HepG2 (cell line): ENCODE data around the gene RPS2. TPM values are rescaled to one million over a fixed set of nuclear protein-coding genes. Genes with fewer than 3 reads are reported as not detected.
A peak's percentile ranks its signal among the peaks of the same experiment; 100 is the strongest.

Experiments used
- HMGXB4 ChIP-seq, 2 experiments: sonication (generic) in 1 of 2; formaldehyde crosslinking in 1 of 2; IDR thresholded peaks; 2 replicates each; pipeline versions ENCODE4 v1.4.0 to v1.6.1; 2018 to 2020; ENCODE audit warnings: missing genetic modification reagents in 2 of 2, borderline replicate concordance in 1 of 2, low read depth in 1 of 2, mild to moderate bottlenecking in 1 of 2, missing biosample characterization in 1 of 2
- HNF1A ChIP-seq, 2 experiments: sonication (generic) in 1 of 2; formaldehyde crosslinking in 1 of 2; IDR thresholded peaks; 2 replicates each; pipeline versions ENCODE4 v1.4.0 to v1.6.1; 2016 to 2020; ENCODE audit warnings: borderline replicate concordance in 1 of 2, low read depth in 1 of 2, mild to moderate bottlenecking in 1 of 2, missing genetic modification reagents in 1 of 2
- HOXA9 ChIP-seq: sonication (generic); formaldehyde crosslinking; IDR thresholded peaks from 2 replicates; pipeline ENCODE4 v1.8.1; 2022; ENCODE audit warnings: missing genetic modification reagents, mild to moderate bottlenecking, moderate library complexity, borderline replicate concordance
- KLF6 ChIP-seq: IDR thresholded peaks from 2 replicates; pipeline ENCODE4 v1.8.0; 2016; ENCODE audit warnings: missing biosample characterization, missing genetic modification reagents
- PAF1 ChIP-seq: IDR thresholded peaks from 2 replicates; pipeline ENCODE4 v1.6.1; 2016; ENCODE audit warnings: missing genetic modification reagents, missing compliant biosample characterization
- PHF21A ChIP-seq: sonication (generic); formaldehyde crosslinking; IDR thresholded peaks from 2 replicates; pipeline ENCODE4 v1.5.0; 2020; ENCODE audit warnings: mild to moderate bottlenecking, missing genetic modification reagents
- TP53 ChIP-seq: sonication (generic); formaldehyde crosslinking; conservative IDR thresholded peaks from 2 replicates; pipeline ENCODE4 v1.4.0; 2020; ENCODE audit warnings: missing genetic modification reagents
- ZBTB38 ChIP-seq: sonication (generic); formaldehyde crosslinking; IDR thresholded peaks from 2 replicates; pipeline ENCODE4 v1.5.1; 2020; ENCODE audit warnings: mild to moderate bottlenecking, missing genetic modification reagents
- ZC3H4 ChIP-seq: sonication (generic); formaldehyde crosslinking; IDR thresholded peaks from 2 replicates; pipeline ENCODE4 v1.4.0; 2020; ENCODE audit warnings: missing genetic modification reagents, borderline replicate concordance
- ZMYM4 ChIP-seq: sonication (generic); formaldehyde crosslinking; IDR thresholded peaks from 2 replicates; pipeline ENCODE4 v1.8.1; 2023; ENCODE audit warnings: mild to moderate bottlenecking, missing genetic modification reagents
- ZNF34 ChIP-seq: sonication (generic); formaldehyde crosslinking; IDR thresholded peaks from 2 replicates; pipeline ENCODE4 v1.4.0; 2020; ENCODE audit warnings: mild to moderate bottlenecking, missing genetic modification reagents, borderline replicate concordance
- ZNF543 ChIP-seq: sonication (generic); formaldehyde crosslinking; IDR thresholded peaks from 2 replicates; pipeline ENCODE4 v1.4.0; 2020; ENCODE audit warnings: mild to moderate bottlenecking, missing genetic modification reagents
- ZNF605 ChIP-seq: sonication (generic); formaldehyde crosslinking; IDR thresholded peaks from 2 replicates; pipeline ENCODE4 v1.8.0; 2022; ENCODE audit warnings: mild to moderate bottlenecking, missing genetic modification reagents
- polyA plus RNA-seq, 8 experiments: library from polyadenylated mRNA; depleted of rRNA in 3 of 8; stranded (reverse) in 7 of 8; unstranded in 1 of 8; fragments of >200 nt; fragmentation: Illumina TruSeq in 4 of 8; extraction: Trizol in 4 of 8; gene quantifications; 2 replicates each; pipeline versions ENCODE4 v1.2.1 to v1.2.3, GENCODE V29; 2011 to 2016; ENCODE audit warnings: low read depth in 4 of 8, missing spikeins in 1 of 8, mixed read lengths in 1 of 8; ENCODE audit not compliant: insufficient read depth in 1 of 8
- total RNA-seq, 5 experiments: library from RNA; depleted of rRNA; stranded (reverse); fragments of >200 nt; fragmentation: Illumina TruSeq; extraction: Trizol; gene quantifications; 2 replicates each; pipeline ENCODE4 v1.2.3, GENCODE V29; 2016; ENCODE audit warnings: low read depth in 1 of 5
- TF ChIP-seq, protein P1 (sequence below): sonication (generic); formaldehyde crosslinking; IDR thresholded peaks from 2 replicates; pipeline ENCODE4 v1.4.0; 2020; ENCODE audit warnings: mild to moderate bottlenecking, low read depth, missing genetic modification reagents
- TF ChIP-seq, protein P2 (sequence below): sonication (generic); formaldehyde crosslinking; IDR thresholded peaks from 2 replicates; pipeline ENCODE4 v1.9.0; 2022; ENCODE audit warnings: missing genetic modification reagents, mild to moderate bottlenecking, borderline replicate concordance
- TF ChIP-seq, protein P3 (sequence below): sonication (generic); formaldehyde crosslinking; IDR thresholded peaks from 2 replicates; pipeline ENCODE4 v1.4.0; 2020; ENCODE audit warnings: mild to moderate bottlenecking, low read depth, missing genetic modification reagents

Gene RPS2
- total and polyA plus RNA-seq, 2 of the 13 experiments (the other 11 are each of a cell fraction or from before 2014, with no cell fraction given): 1,908 to 4,514 TPM

- TF ChIP-seq ZNF605 (CRISPR knock-in tag): peak; percentile 33; the same call in 1 of the 2 replicates
- TF ChIP-seq ZC3H4 (CRISPR knock-in tag): peak; percentile 94; the same call in 1 of the 2 replicates
- TF ChIP-seq, protein P1, sequence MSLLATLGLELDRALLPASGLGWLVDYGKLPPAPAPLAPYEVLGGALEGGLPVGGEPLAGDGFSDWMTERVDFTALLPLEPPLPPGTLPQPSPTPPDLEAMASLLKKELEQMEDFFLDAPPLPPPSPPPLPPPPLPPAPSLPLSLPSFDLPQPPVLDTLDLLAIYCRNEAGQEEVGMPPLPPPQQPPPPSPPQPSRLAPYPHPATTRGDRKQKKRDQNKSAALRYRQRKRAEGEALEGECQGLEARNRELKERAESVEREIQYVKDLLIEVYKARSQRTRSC (CRISPR knock-in tag): no peak
- no peak for TF ChIP-seq KLF6 (CRISPR knock-in tag)
- no peak for TF ChIP-seq ZNF34
- TF ChIP-seq HNF1A (IDR thresholded peaks at IDR 0.05; ENCODE audit: low read depth): no peak
- TF ChIP-seq HNF1A (CRISPR knock-in tag; IDR thresholded peaks at IDR 0.05; ENCODE audit: borderline replicate concordance): no peak
- peak; percentile 80 for TF ChIP-seq ZBTB38 (CRISPR knock-in tag)
- TF ChIP-seq ZNF543 (CRISPR knock-in tag): no peak
- TF ChIP-seq HOXA9 (CRISPR knock-in tag): no peak
- no peak for TF ChIP-seq PHF21A (CRISPR knock-in tag)
- TF ChIP-seq, protein P2, sequence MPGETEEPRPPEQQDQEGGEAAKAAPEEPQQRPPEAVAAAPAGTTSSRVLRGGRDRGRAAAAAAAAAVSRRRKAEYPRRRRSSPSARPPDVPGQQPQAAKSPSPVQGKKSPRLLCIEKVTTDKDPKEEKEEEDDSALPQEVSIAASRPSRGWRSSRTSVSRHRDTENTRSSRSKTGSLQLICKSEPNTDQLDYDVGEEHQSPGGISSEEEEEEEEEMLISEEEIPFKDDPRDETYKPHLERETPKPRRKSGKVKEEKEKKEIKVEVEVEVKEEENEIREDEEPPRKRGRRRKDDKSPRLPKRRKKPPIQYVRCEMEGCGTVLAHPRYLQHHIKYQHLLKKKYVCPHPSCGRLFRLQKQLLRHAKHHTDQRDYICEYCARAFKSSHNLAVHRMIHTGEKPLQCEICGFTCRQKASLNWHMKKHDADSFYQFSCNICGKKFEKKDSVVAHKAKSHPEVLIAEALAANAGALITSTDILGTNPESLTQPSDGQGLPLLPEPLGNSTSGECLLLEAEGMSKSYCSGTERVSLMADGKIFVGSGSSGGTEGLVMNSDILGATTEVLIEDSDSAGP: no peak
- no peak for TF ChIP-seq TP53 (CRISPR knock-in tag)
- TF ChIP-seq, protein P3, sequence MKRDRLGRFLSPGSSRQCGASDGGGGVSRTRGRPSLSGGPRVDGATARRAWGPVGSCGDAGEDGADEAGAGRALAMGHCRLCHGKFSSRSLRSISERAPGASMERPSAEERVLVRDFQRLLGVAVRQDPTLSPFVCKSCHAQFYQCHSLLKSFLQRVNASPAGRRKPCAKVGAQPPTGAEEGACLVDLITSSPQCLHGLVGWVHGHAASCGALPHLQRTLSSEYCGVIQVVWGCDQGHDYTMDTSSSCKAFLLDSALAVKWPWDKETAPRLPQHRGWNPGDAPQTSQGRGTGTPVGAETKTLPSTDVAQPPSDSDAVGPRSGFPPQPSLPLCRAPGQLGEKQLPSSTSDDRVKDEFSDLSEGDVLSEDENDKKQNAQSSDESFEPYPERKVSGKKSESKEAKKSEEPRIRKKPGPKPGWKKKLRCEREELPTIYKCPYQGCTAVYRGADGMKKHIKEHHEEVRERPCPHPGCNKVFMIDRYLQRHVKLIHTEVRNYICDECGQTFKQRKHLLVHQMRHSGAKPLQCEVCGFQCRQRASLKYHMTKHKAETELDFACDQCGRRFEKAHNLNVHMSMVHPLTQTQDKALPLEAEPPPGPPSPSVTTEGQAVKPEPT (CRISPR knock-in tag): no peak
- no peak; a peak in 1 of 4 replicates for TF ChIP-seq HMGXB4 (CRISPR knock-in tag; IDR thresholded peaks at IDR 0.05; ENCODE audit: borderline replicate concordance in 1 of 2, low read depth in 1 of 2)
- no peak for TF ChIP-seq ZMYM4 (CRISPR knock-in tag)
- TF ChIP-seq PAF1 (CRISPR knock-in tag): peak; percentile 99
Observed at GRCh38 chr16:1960665-1961630, 3.7 kb downstream of the RPS2 start (continued).
